HepG2 (cell line): ENCODE measurements around the gene P3H3. TPM values are rescaled to one million over a fixed set of nuclear protein-coding genes. Genes with fewer than 3 reads are reported as not detected.

Experiments
- CCAR2 ChIP-seq: fragments of 200-400 bp; formaldehyde crosslinking; optimal IDR thresholded peaks from 2 replicates; pipeline ENCODE3; 2018; ENCODE audit warnings: low read depth, mild to moderate bottlenecking, low read length, moderate library complexity
- HMG20A ChIP-seq: IDR thresholded peaks from 2 replicates; pipeline ENCODE4 v1.6.1; 2016; ENCODE audit warnings: borderline replicate concordance
- MLLT10 ChIP-seq: sonication (generic); formaldehyde crosslinking; IDR thresholded peaks from 2 replicates; pipeline ENCODE4 v1.4.0; 2020; ENCODE audit warnings: missing genetic modification reagents
- NONO ChIP-seq, 2 experiments: fragments of 450-650 bp in 1 of 2; sonication (generic) in 1 of 2; formaldehyde crosslinking in 1 of 2; IDR thresholded peaks in 1 of 2; conservative IDR thresholded peaks in 1 of 2; 2 replicates each; pipeline versions ENCODE4 v1.6.1 to v1.8.0; 2017 to 2022; ENCODE audit warnings: mild to moderate bottlenecking in 1 of 2, missing genetic modification reagents in 1 of 2, moderate library complexity in 1 of 2
- POGK ChIP-seq: sonication (generic); formaldehyde crosslinking; conservative IDR thresholded peaks from 2 replicates; pipeline ENCODE4 v1.8.0; 2022; ENCODE audit warnings: mild to moderate bottlenecking, moderate library complexity, missing genetic modification reagents
- RAD21 ChIP-seq: fragments of 450-650 bp; formaldehyde crosslinking; IDR thresholded peaks from 2 replicates; pipeline ENCODE4 v1.5.0; 2020; ENCODE audit warnings: mild to moderate bottlenecking
- RFX3 ChIP-seq: IDR thresholded peaks from 2 replicates; pipeline ENCODE4 v1.6.1; 2016; ENCODE audit warnings: missing biosample characterization, missing genetic modification reagents
- SNAPC2 ChIP-seq: sonication (generic); formaldehyde crosslinking; IDR thresholded peaks from 2 replicates; pipeline ENCODE4 v1.8.1; 2022; ENCODE audit warnings: mild to moderate bottlenecking, missing genetic modification reagents
- TBX2 ChIP-seq: sonication (generic); formaldehyde crosslinking; IDR thresholded peaks from 2 replicates; pipeline ENCODE4 v1.5.0; 2020; ENCODE audit warnings: missing genetic modification reagents, mild to moderate bottlenecking, borderline replicate concordance
- ZKSCAN5 ChIP-seq: sonication (generic); formaldehyde crosslinking; IDR thresholded peaks from 2 replicates; pipeline ENCODE4 v1.5.1; 2020; ENCODE audit warnings: mild to moderate bottlenecking, missing genetic modification reagents
- ZNF20 ChIP-seq: sonication (generic); formaldehyde crosslinking; IDR thresholded peaks from 2 replicates; pipeline ENCODE4 v1.4.0; 2020; ENCODE audit warnings: mild to moderate bottlenecking, moderate library complexity, missing genetic modification reagents
- ZNF292 ChIP-seq: sonication (generic); formaldehyde crosslinking; IDR thresholded peaks from 2 replicates; pipeline ENCODE4 v1.8.1; 2022; ENCODE audit warnings: mild to moderate bottlenecking, low read depth, missing genetic modification reagents, borderline replicate concordance
- ZNF441 ChIP-seq: sonication (generic); formaldehyde crosslinking; IDR thresholded peaks from 2 replicates; pipeline ENCODE4 v1.7.0; 2021; ENCODE audit warnings: missing genetic modification reagents, borderline replicate concordance
- ZNF552 ChIP-seq: sonication (generic); formaldehyde crosslinking; IDR thresholded peaks from 2 replicates; pipeline ENCODE4 v1.9.0; 2022; ENCODE audit warnings: missing genetic modification reagents, mild to moderate bottlenecking, borderline replicate concordance
- ZNF564 ChIP-seq: sonication (generic); formaldehyde crosslinking; IDR thresholded peaks from 2 replicates; pipeline ENCODE4 v1.8.1; 2023; ENCODE audit warnings: mild to moderate bottlenecking, missing genetic modification reagents
- polyA plus RNA-seq, 8 experiments: library from polyadenylated mRNA; depleted of rRNA in 3 of 8; stranded (reverse) in 7 of 8; unstranded in 1 of 8; fragments of >200 nt; fragmentation: Illumina TruSeq in 4 of 8; extraction: Trizol in 4 of 8; gene quantifications; 2 replicates each; pipeline versions ENCODE4 v1.2.1 to v1.2.3, GENCODE V29; 2011 to 2016; ENCODE audit warnings: low read depth in 4 of 8, missing spikeins in 1 of 8, mixed read lengths in 1 of 8; ENCODE audit not compliant: insufficient read depth in 1 of 8
- total RNA-seq, 5 experiments: library from RNA; depleted of rRNA; stranded (reverse); fragments of >200 nt; fragmentation: Illumina TruSeq; extraction: Trizol; gene quantifications; 2 replicates each; pipeline ENCODE4 v1.2.3, GENCODE V29; 2016; ENCODE audit warnings: low read depth in 1 of 5
- TF ChIP-seq, protein P1 (sequence below): sonication (generic); formaldehyde crosslinking; IDR thresholded peaks from 2 replicates; pipeline ENCODE4 v1.5.0; 2020; ENCODE audit warnings: mild to moderate bottlenecking, missing genetic modification reagents, borderline replicate concordance
- TF ChIP-seq, protein P2 (sequence below): sonication (generic); formaldehyde crosslinking; IDR thresholded peaks from 2 replicates; pipeline ENCODE4 v1.4.0; 2020; ENCODE audit warnings: missing genetic modification reagents, borderline replicate concordance

The P3H3 gene
- total and polyA plus RNA-seq, 2 of the 13 experiments (the other 11 are each of a cell fraction or from before 2014, with no cell fraction given) = 20.1 to 20.5 TPM

GRCh38 chr12:6828781-6829535 lies 751 bp downstream of the P3H3 start (continued):
- TF ChIP-seq, protein P1, sequence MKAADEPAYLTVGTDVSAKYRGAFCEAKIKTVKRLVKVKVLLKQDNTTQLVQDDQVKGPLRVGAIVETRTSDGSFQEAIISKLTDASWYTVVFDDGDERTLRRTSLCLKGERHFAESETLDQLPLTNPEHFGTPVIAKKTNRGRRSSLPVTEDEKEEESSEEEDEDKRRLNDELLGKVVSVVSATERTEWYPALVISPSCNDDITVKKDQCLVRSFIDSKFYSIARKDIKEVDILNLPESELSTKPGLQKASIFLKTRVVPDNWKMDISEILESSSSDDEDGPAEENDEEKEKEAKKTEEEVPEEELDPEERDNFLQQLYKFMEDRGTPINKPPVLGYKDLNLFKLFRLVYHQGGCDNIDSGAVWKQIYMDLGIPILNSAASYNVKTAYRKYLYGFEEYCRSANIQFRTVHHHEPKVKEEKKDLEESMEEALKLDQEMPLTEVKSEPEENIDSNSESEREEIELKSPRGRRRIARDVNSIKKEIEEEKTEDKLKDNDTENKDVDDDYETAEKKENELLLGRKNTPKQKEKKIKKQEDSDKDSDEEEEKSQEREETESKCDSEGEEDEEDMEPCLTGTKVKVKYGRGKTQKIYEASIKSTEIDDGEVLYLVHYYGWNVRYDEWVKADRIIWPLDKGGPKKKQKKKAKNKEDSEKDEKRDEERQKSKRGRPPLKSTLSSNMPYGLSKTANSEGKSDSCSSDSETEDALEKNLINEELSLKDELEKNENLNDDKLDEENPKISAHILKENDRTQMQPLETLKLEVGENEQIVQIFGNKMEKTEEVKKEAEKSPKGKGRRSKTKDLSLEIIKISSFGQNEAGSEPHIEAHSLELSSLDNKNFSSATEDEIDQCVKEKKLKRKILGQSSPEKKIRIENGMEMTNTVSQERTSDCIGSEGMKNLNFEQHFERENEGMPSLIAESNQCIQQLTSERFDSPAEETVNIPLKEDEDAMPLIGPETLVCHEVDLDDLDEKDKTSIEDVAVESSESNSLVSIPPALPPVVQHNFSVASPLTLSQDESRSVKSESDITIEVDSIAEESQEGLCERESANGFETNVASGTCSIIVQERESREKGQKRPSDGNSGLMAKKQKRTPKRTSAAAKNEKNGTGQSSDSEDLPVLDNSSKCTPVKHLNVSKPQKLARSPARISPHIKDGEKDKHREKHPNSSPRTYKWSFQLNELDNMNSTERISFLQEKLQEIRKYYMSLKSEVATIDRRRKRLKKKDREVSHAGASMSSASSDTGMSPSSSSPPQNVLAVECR = peak; percentile 76
- TF ChIP-seq ZNF20 = 0 out of 2 replicates have a peak, but pooled peaks have one; percentile 52
- TF ChIP-seq NONO (IDR thresholded peaks at IDR 0.05) = no peak
- 0 out of 2 replicates have a peak, but pooled peaks have one; percentile 32 for TF ChIP-seq NONO (CRISPR knock-in tag; conservative IDR thresholded peaks at IDR 0.05)
- TF ChIP-seq RFX3 (CRISPR knock-in tag) = no peak
- peak; percentile 69; the same call in 1 of the 2 replicates for TF ChIP-seq POGK (CRISPR knock-in tag)
- peak; percentile 18 for TF ChIP-seq TBX2 (CRISPR knock-in tag)
- TF ChIP-seq ZNF292 (CRISPR knock-in tag) = peak; percentile 38; the same call in 1 of the 2 replicates
- TF ChIP-seq SNAPC2 (CRISPR knock-in tag) = 0 out of 2 replicates have a peak, but pooled peaks have one; percentile 42
- TF ChIP-seq, protein P2, sequence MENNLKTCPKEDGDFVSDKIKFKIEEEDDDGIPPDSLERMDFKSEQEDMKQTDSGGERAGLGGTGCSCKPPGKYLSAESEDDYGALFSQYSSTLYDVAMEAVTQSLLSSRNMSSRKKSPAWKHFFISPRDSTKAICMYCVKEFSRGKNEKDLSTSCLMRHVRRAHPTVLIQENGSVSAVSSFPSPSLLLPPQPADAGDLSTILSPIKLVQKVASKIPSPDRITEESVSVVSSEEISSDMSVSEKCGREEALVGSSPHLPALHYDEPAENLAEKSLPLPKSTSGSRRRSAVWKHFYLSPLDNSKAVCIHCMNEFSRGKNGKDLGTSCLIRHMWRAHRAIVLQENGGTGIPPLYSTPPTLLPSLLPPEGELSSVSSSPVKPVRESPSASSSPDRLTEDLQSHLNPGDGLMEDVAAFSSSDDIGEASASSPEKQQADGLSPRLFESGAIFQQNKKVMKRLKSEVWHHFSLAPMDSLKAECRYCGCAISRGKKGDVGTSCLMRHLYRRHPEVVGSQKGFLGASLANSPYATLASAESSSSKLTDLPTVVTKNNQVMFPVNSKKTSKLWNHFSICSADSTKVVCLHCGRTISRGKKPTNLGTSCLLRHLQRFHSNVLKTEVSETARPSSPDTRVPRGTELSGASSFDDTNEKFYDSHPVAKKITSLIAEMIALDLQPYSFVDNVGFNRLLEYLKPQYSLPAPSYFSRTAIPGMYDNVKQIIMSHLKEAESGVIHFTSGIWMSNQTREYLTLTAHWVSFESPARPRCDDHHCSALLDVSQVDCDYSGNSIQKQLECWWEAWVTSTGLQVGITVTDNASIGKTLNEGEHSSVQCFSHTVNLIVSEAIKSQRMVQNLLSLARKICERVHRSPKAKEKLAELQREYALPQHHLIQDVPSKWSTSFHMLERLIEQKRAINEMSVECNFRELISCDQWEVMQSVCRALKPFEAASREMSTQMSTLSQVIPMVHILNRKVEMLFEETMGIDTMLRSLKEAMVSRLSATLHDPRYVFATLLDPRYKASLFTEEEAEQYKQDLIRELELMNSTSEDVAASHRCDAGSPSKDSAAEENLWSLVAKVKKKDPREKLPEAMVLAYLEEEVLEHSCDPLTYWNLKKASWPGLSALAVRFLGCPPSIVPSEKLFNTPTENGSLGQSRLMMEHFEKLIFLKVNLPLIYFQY = no peak
- TF ChIP-seq ZKSCAN5 (CRISPR knock-in tag) = no peak
- no peak for TF ChIP-seq MLLT10 (CRISPR knock-in tag)
- no peak for TF ChIP-seq CCAR2
- TF ChIP-seq ZNF564 (CRISPR knock-in tag) = no peak; the same call in 1 of the 2 replicates
- TF ChIP-seq ZNF552 (CRISPR knock-in tag) = 0 out of 2 replicates have a peak, but pooled peaks have one; percentile 45
- TF ChIP-seq HMG20A (CRISPR knock-in tag) = no peak
- TF ChIP-seq RAD21 (CRISPR knock-in tag) = peak; percentile 21; the same call in 1 of the 2 replicates
- peak; percentile 40; the same call in 1 of the 2 replicates for TF ChIP-seq ZNF441 (CRISPR knock-in tag)
